ENCODE measurements around the gene ATM. TPM values are rescaled to one million over a fixed set of nuclear protein-coding genes. Genes with fewer than 3 reads are reported as not detected.

The ATM gene
- total and polyA plus RNA-seq, 10 of the 15 experiments (the other 5 are each of a cell fraction or from before 2014, with no cell fraction given), result 10.0 to 91.5 (median 40.2) TPM

- H4K20me1 ChIP-seq (ENCODE audit: control insufficient read depth, insufficient read depth), result no peaks in the 10 kb centered on the region; the same call in 1 of the 2 replicates
- no TSS peak for BruUV-seq (replicated peaks)
- H3K4me3 ChIP-seq, result no peak overlapping the region
- no peaks in the 10 kb centered on the region for H3K4me1 ChIP-seq (ENCODE audit: control insufficient read depth, insufficient read depth, low read length)
- ChIA-PET RAD21 (ENCODE audit: unreplicated experiment) (no interaction called here), SMC1A (ENCODE audit: uncharacterized antibody, unreplicated experiment) (no interaction called here), CTCF (no interaction called here), POLR2A (no interaction called here)
- DNase-seq (ENCODE audit: low read depth, low spot score) (no peak), ATAC-seq (no peak), FAIRE-seq (no peak)
- intact Hi-C loops (cut with micrococcal nuclease; ENCODE audit: unreplicated experiment) (no loop called here), in situ Hi-C loops (cut with MboI) (no loop called here)
- H3K27ac ChIP-seq (ENCODE audit: control insufficient read depth, insufficient read depth), result no peak overlapping the region
- H2AFZ ChIP-seq (ENCODE audit: control insufficient read depth, low read depth, low read length), result no peak overlapping the region
- no peaks in the 10 kb centered on the region for H3K79me2 ChIP-seq (ENCODE audit: control insufficient read depth, insufficient read depth, low read length)
- H3K9me3 ChIP-seq (replicated peaks; ENCODE audit: control insufficient read depth, insufficient read depth, low read length), result no peaks in the 10 kb centered on the region
- peaks cover 0 to 7% of the 10 kb centered on the region in 2 experiments; a peak in 2 of 4 replicates for H3K36me3 ChIP-seq (ENCODE audit: control insufficient read depth in 2 of 2, insufficient read depth in 2 of 2, low read length in 1 of 2)
- no peak overlapping the region for H3K4me2 ChIP-seq (ENCODE audit: control insufficient read depth, insufficient read depth)
- no peak overlapping the region for H3K9ac ChIP-seq (ENCODE audit: control insufficient read depth, insufficient read depth, low read length)
- H3K27me3 ChIP-seq (replicated peaks in 1 of 2; ENCODE audit: control insufficient read depth in 2 of 2, insufficient read depth in 2 of 2, low read length in 1 of 2), result no peaks in the 10 kb centered on the region
- TF ChIP-seq NFIC (IDR thresholded peaks at IDR 0.05; ENCODE audit: low read depth, low read length), result no peak
- TF ChIP-seq MAX (IDR thresholded peaks at IDR 0.05; ENCODE audit: low read depth, low read length), result no peak
- TF ChIP-seq NR2C2 (IDR thresholded peaks at IDR 0.05; ENCODE audit: borderline replicate concordance, control insufficient read depth, insufficient read length, low read depth), result no peak
- no peak for TF ChIP-seq FOXM1 (IDR thresholded peaks at IDR 0.05; ENCODE audit: low read depth, low read length)
- TF ChIP-seq IRF3 (IDR thresholded peaks at IDR 0.05), result no peak
- TF ChIP-seq ZSCAN29 (IDR thresholded peaks at IDR 0.05), result no peak
- no peak for TF ChIP-seq JUND (IDR thresholded peaks at IDR 0.05; ENCODE audit: low read depth, low read length)
- TF ChIP-seq TARDBP (IDR thresholded peaks at IDR 0.05; ENCODE audit: borderline replicate concordance), result no peak
- TF ChIP-seq BMI1 (IDR thresholded peaks at IDR 0.05; ENCODE audit: borderline replicate concordance), result no peak
- TF ChIP-seq ZBTB33 (IDR thresholded peaks at IDR 0.05), result no peak
- TF ChIP-seq POLR2AphosphoS2 (IDR thresholded peaks at IDR 0.05; ENCODE audit: low read depth, low read length), result no peak
- TF ChIP-seq MYB (IDR thresholded peaks at IDR 0.05; ENCODE audit: borderline replicate concordance, low read depth, low read length), result no peak
- TF ChIP-seq PRDM15 (CRISPR knock-in tag; IDR thresholded peaks at IDR 0.05), result no peak
- TF ChIP-seq LARP7 (IDR thresholded peaks at IDR 0.05), result no peak
- TF ChIP-seq RAD51 (IDR thresholded peaks at IDR 0.05), result no peak
- WGBS (ENCODE audit: insufficient coverage, insufficient replicate concordance, low lambda C conversion rate, missing lambda C conversion rate), result 84% methylated on average over 5 of the region's 5 CpGs
Observed at GRCh38 chr11:108369064-108369463, 146.2 kb downstream of the ATM start.

Data from GM12878 (cell line).